Caco-2 (cell line): Measurements from ENCODE around the gene NAPEPLD. TPM values are rescaled to one million over a fixed set of nuclear protein-coding genes. Genes with fewer than 3 reads are reported as not detected.
A peak's percentile ranks its signal among the peaks of the same experiment; 100 is the strongest.
"Not testable (repeated sequence)": the region's sequence is repeated elsewhere in the genome, so short reads cannot be mapped to it uniquely, and the experiment has no call there.

Experiments
- Bru-seq: library from RNA; stranded (reverse); fragments of 400-500 nt; gene quantifications from one replicate; lab custom pipeline; 2021; lab: Mats Ljungman, UMichigan
- BruChase-seq, 2 experiments: library from RNA; stranded (reverse); fragments of 400-500 nt; gene quantifications; one replicate each; lab custom pipeline; 2021; lab: Mats Ljungman, UMichigan
- BruUV-seq: library from RNA; stranded (reverse); fragments of 400-500 nt; replicated peaks from 2 replicates; lab custom pipeline; 2021; lab: Mats Ljungman, UMichigan
- CTCF ChIA-PET: fragments of 300-600 bp; sonication (Branson Sonifier 250); formaldehyde crosslinking; loops from one replicate; lab custom pipeline; 2022; ENCODE audit warnings: antibody characterized with exemption; lab: Charles Lee
- POLR2A ChIA-PET: fragments of 300-600 bp; sonication (Branson Sonifier 250); formaldehyde crosslinking; loops from one replicate; lab custom pipeline; 2022; ENCODE audit warnings: antibody characterized with exemption; lab: Charles Lee
- DNase-seq, 2 experiments: peaks; one replicate each; pipeline versions ENCODE4 v3.0.0 to v3.0.0-alpha.2; 2020 to 2022
- H3K27me3 ChIP-seq: replicated peaks from 2 replicates; pipeline ENCODE4 v1.6.0; 2011; ENCODE audit warnings: low read length; ENCODE audit not compliant: control insufficient read depth, insufficient read depth
- H3K36me3 ChIP-seq: 2 replicates; pipeline ENCODE4 v1.5.1; 2011; ENCODE audit warnings: low read length; ENCODE audit not compliant: control insufficient read depth, insufficient read depth
- H3K4me1 ChIP-seq: fragments of 250-450 bp; sonication (Bioruptor Pico); 2 replicates; pipeline ENCODE4 v1.5.1; 2020; ENCODE audit warnings: mild to moderate bottlenecking
- H3K4me3 ChIP-seq: 2 replicates; pipeline ENCODE4 v1.5.1; 2011; ENCODE audit warnings: low read depth, mild to moderate bottlenecking, control low read depth, low read length
- H3K9me3 ChIP-seq: fragments of 250-450 bp; sonication (Bioruptor Pico); 2 replicates; pipeline ENCODE4 v1.5.1; 2020; ENCODE audit warnings: mild to moderate bottlenecking, moderate library complexity
- H3K27ac Mint-ChIP-seq: one replicate; pipeline ENCODE4 v1.8.0; 2022; ENCODE audit warnings: mixed read lengths; ENCODE audit not compliant: unreplicated experiment
- H3K27me3 Mint-ChIP-seq: one replicate; pipeline ENCODE4 v1.8.0; 2022; ENCODE audit warnings: mixed read lengths; ENCODE audit not compliant: insufficient read depth, unreplicated experiment
- H3K36me3 Mint-ChIP-seq: one replicate; pipeline ENCODE4 v1.8.0; 2022; ENCODE audit warnings: mild to moderate bottlenecking, mixed read lengths; ENCODE audit not compliant: insufficient read depth, unreplicated experiment
- H3K4me1 Mint-ChIP-seq: one replicate; pipeline ENCODE4 v1.8.0; 2022; ENCODE audit warnings: low read depth, mixed read lengths; ENCODE audit not compliant: unreplicated experiment
- H3K4me3 Mint-ChIP-seq: one replicate; pipeline ENCODE4 v1.8.0; 2022; ENCODE audit warnings: mild to moderate bottlenecking, moderate library complexity, mixed read lengths; ENCODE audit not compliant: unreplicated experiment
- H3K9me3 Mint-ChIP-seq: one replicate; pipeline ENCODE4 v1.8.0; 2022; ENCODE audit warnings: mixed read lengths; ENCODE audit not compliant: unreplicated experiment
- CTCF ChIP-seq, 2 experiments: fragments of 200-600 bp in 1 of 2; IDR thresholded peaks; 1 replicate in 1 of 2; 2 replicates in 1 of 2; pipeline versions ENCODE4 v1.5.1 to v1.8.0; 2011 to 2022; ENCODE audit warnings: antibody characterized with exemption in 1 of 2, control low read depth in 1 of 2, inconsistent platforms in 1 of 2, low read depth in 1 of 2, low read length in 1 of 2, mild to moderate bottlenecking in 1 of 2, moderate library complexity in 1 of 2; ENCODE audit not compliant: insufficient read depth in 1 of 2, severe bottlenecking in 1 of 2, unreplicated experiment in 1 of 2
- intact Hi-C: fragments of 100-400 bp; cut with micrococcal nuclease; formaldehyde crosslinking; loops from one replicate; pipeline ENCODE4 v1.10.0; 2022; ENCODE audit not compliant: unreplicated experiment
- long read RNA-seq: library from polyadenylated mRNA; stranded (forward); transcript quantifications from one replicate; pipeline ENCODE4 v2.0.0, GENCODE V29; 2022
- total RNA-seq: library from RNA; stranded (reverse); gene quantifications from 2 replicates; pipeline ENCODE4 v1.2.3, GENCODE V29; 2022

Gene NAPEPLD
- total RNA-seq (16.9 and 18.9 TPM in 2 replicates), Bru-seq, nascent RNA (percentile 77 among the genes with signal in this experiment), BruChase-seq, experiment 1, labeled RNA remaining after a 2-hour chase (percentile 78 among the genes with signal in this experiment), BruChase-seq, experiment 2, labeled RNA remaining after a 6-hour chase (percentile 65 among the genes with signal in this experiment)
- long read RNA-seq, partial matches to known transcripts: 0 of 6 reads
- long read RNA-seq, other reads (novel, unspliced or antisense): 3 of 6 reads

GRCh38 chr7:103148994-103149807 is at the start of gene NAPEPLD:
Gene NAPEPLD (minus strand): TSS chr7:103149099. CDS start chr7:103128776, 20,323 bp downstream.
- intact Hi-C loops: loop anchor here (5.0 kb wide), 1 partner anchor 72 kb away; the partner anchor contains the start of gene ARMC10
- BruUV-seq: no TSS peak
- Mint-ChIP-seq H3K4me1 (peaks cover 33% of the 10 kb centered on the region), H3K4me3 (peak within 1 kb of the TSS; percentile 99), H3K36me3 (peaks cover 33% of the 10 kb centered on the region), H3K27ac (peak within 1 kb of the TSS; percentile 97), H3K27me3 (no peaks in the 10 kb centered on the region), H3K9me3 (no peaks in the 10 kb centered on the region)
- peak; percentile 88 to 91 for DNase-seq
- peaks cover 31% of the 10 kb centered on the region for H3K4me1 ChIP-seq
- TF ChIP-seq CTCF (IDR thresholded peaks at IDR 0.05; ENCODE audit: insufficient read depth in 1 of 2, low read depth in 1 of 2, low read length in 1 of 2, severe bottlenecking in 1 of 2, unreplicated experiment in 1 of 2): no peak
- H3K9me3 ChIP-seq: no peaks in the 10 kb centered on the region
- CTCF ChIA-PET: interaction anchor here (0.7 to 1.0 kb wide), 2 partner anchors 74 to 87 kb away, joined by 4 read pairs; partner anchors contain the start of genes ARMC10 and FBXL13
- POLR2A ChIA-PET: interaction anchor here (0.5 to 1.8 kb wide), 3 partner anchors 74 to 1051 kb away, joined by 3 to 21 read pairs (median 5); partner anchors contain the start of genes ARMC10 and FBXL13
- no peaks in the 10 kb centered on the region for H3K36me3 ChIP-seq
- no peaks in the 10 kb centered on the region for H3K27me3 ChIP-seq
- peak within 1 kb of the TSS; percentile 76 for H3K4me3 ChIP-seq

- H3K27me3 Mint-ChIP-seq, H3K4me3 ChIP-seq, H3K36me3 ChIP-seq, BruUV-seq, H3K27me3 ChIP-seq, CTCF ChIA-PET, H3K27ac Mint-ChIP-seq, H3K36me3 Mint-ChIP-seq, H3K4me3 Mint-ChIP-seq, intact Hi-C loops, H3K4me1 Mint-ChIP-seq, POLR2A ChIA-PET, DNase-seq, H3K9me3 Mint-ChIP-seq, H3K9me3 ChIP-seq, H3K4me1 ChIP-seq: not testable (repeated sequence)
These were observed 49.2 kb upstream of the NAPEPLD start for GRCh38 chr7:103198079-103198478.

- H3K27ac Mint-ChIP-seq, H3K4me3 ChIP-seq, H3K4me3 Mint-ChIP-seq, H3K9me3 Mint-ChIP-seq, H3K4me1 ChIP-seq, POLR2A ChIA-PET, DNase-seq, H3K27me3 ChIP-seq, H3K36me3 ChIP-seq, H3K9me3 ChIP-seq, CTCF ChIA-PET, H3K36me3 Mint-ChIP-seq, H3K4me1 Mint-ChIP-seq, BruUV-seq, intact Hi-C loops: not testable (repeated sequence)
- peaks cover 10% of the 10 kb centered on the region for H3K27me3 Mint-ChIP-seq
These were observed 46.5 kb upstream of the NAPEPLD start for GRCh38 chr7:103195364-103195763.

- H3K4me1 ChIP-seq, H3K36me3 ChIP-seq, H3K27me3 ChIP-seq, H3K4me3 Mint-ChIP-seq, BruUV-seq, DNase-seq, H3K36me3 Mint-ChIP-seq, H3K9me3 Mint-ChIP-seq, intact Hi-C loops, H3K27ac Mint-ChIP-seq, POLR2A ChIA-PET, CTCF ChIA-PET, H3K4me3 ChIP-seq, H3K9me3 ChIP-seq, H3K27me3 Mint-ChIP-seq, H3K4me1 Mint-ChIP-seq: not testable (repeated sequence)
These were observed 23.7 kb upstream of the NAPEPLD start for GRCh38 chr7:103172415-103173146.

- not testable (repeated sequence) for H3K27ac Mint-ChIP-seq
These were observed 23.0 kb upstream of the NAPEPLD start for GRCh38 chr7:103171695-103172414.

More at GRCh38 chr7:103171695-103172414, 23.0 kb upstream of the NAPEPLD start:
- BruUV-seq, CTCF ChIA-PET, H3K4me3 Mint-ChIP-seq, H3K9me3 Mint-ChIP-seq, H3K4me3 ChIP-seq, H3K36me3 ChIP-seq, DNase-seq, intact Hi-C loops, H3K27me3 Mint-ChIP-seq, POLR2A ChIA-PET, H3K27me3 ChIP-seq, H3K4me1 ChIP-seq, H3K4me1 Mint-ChIP-seq, H3K36me3 Mint-ChIP-seq, H3K9me3 ChIP-seq: not testable (repeated sequence)
